ENCODE data around the gene RAVER2.

DNA sequence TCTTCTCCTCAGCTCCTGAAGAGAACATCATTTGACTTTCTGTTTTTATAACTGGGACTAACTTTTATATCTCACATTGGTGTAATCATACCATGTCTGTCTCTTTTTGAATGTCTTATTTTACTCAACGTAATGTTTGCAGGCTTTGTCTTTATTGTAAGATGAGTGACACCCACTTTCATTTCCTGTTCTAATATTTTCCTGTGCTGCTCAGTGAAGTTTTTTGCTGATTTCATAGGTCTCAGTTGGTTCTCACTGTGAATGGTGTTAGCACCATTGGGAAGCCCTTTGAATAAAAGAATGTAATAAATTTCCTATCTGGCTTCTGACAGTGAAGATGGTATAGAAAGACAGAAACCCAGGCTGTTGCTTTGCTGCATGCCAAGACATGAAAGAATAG lies 84.0 kb downstream of the RAVER2 start:
- TF ChIP-seq, protein P1, sequence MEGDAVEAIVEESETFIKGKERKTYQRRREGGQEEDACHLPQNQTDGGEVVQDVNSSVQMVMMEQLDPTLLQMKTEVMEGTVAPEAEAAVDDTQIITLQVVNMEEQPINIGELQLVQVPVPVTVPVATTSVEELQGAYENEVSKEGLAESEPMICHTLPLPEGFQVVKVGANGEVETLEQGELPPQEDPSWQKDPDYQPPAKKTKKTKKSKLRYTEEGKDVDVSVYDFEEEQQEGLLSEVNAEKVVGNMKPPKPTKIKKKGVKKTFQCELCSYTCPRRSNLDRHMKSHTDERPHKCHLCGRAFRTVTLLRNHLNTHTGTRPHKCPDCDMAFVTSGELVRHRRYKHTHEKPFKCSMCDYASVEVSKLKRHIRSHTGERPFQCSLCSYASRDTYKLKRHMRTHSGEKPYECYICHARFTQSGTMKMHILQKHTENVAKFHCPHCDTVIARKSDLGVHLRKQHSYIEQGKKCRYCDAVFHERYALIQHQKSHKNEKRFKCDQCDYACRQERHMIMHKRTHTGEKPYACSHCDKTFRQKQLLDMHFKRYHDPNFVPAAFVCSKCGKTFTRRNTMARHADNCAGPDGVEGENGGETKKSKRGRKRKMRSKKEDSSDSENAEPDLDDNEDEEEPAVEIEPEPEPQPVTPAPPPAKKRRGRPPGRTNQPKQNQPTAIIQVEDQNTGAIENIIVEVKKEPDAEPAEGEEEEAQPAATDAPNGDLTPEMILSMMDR (IDR thresholded peaks at IDR 0.05; ENCODE audit: insufficient read depth, low read length): no peak
- TF ChIP-seq, protein P2, sequence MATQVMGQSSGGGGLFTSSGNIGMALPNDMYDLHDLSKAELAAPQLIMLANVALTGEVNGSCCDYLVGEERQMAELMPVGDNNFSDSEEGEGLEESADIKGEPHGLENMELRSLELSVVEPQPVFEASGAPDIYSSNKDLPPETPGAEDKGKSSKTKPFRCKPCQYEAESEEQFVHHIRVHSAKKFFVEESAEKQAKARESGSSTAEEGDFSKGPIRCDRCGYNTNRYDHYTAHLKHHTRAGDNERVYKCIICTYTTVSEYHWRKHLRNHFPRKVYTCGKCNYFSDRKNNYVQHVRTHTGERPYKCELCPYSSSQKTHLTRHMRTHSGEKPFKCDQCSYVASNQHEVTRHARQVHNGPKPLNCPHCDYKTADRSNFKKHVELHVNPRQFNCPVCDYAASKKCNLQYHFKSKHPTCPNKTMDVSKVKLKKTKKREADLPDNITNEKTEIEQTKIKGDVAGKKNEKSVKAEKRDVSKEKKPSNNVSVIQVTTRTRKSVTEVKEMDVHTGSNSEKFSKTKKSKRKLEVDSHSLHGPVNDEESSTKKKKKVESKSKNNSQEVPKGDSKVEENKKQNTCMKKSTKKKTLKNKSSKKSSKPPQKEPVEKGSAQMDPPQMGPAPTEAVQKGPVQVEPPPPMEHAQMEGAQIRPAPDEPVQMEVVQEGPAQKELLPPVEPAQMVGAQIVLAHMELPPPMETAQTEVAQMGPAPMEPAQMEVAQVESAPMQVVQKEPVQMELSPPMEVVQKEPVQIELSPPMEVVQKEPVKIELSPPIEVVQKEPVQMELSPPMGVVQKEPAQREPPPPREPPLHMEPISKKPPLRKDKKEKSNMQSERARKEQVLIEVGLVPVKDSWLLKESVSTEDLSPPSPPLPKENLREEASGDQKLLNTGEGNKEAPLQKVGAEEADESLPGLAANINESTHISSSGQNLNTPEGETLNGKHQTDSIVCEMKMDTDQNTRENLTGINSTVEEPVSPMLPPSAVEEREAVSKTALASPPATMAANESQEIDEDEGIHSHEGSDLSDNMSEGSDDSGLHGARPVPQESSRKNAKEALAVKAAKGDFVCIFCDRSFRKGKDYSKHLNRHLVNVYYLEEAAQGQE (IDR thresholded peaks at IDR 0.05; ENCODE audit: insufficient replicate concordance, low read depth): no peak
- TF ChIP-seq SPI1 (IDR thresholded peaks at IDR 0.05; ENCODE audit: borderline replicate concordance, low read depth): no peak

All from HL-60 (cell line).